Retinal pigment epithelial cell (primary cell): ENCODE measurements around the gene IP6K3.

ENCODE experiments used
- DNase-seq: peaks from one replicate; pipeline ENCODE4 v3.0.0-alpha.2; 2010; ENCODE audit warnings: low read depth
- H3K4me3 ChIP-seq: 2 replicates; pipeline ENCODE4 v1.5.1; 2011; ENCODE audit warnings: mild to moderate bottlenecking, low read length, control low read depth, moderate library complexity
- TF ChIP-seq, protein P1 (sequence below): conservative IDR thresholded peaks from 2 replicates; pipeline ENCODE4 v1.5.1; 2011; ENCODE audit warnings: low read depth, low read length, control low read depth, inconsistent platforms

The IP6K3 gene

GRCh38 chr6:33772082-33772830, 25.6 kb upstream of the IP6K3 start:
- TF ChIP-seq, protein P1, sequence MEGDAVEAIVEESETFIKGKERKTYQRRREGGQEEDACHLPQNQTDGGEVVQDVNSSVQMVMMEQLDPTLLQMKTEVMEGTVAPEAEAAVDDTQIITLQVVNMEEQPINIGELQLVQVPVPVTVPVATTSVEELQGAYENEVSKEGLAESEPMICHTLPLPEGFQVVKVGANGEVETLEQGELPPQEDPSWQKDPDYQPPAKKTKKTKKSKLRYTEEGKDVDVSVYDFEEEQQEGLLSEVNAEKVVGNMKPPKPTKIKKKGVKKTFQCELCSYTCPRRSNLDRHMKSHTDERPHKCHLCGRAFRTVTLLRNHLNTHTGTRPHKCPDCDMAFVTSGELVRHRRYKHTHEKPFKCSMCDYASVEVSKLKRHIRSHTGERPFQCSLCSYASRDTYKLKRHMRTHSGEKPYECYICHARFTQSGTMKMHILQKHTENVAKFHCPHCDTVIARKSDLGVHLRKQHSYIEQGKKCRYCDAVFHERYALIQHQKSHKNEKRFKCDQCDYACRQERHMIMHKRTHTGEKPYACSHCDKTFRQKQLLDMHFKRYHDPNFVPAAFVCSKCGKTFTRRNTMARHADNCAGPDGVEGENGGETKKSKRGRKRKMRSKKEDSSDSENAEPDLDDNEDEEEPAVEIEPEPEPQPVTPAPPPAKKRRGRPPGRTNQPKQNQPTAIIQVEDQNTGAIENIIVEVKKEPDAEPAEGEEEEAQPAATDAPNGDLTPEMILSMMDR: no peak
- no peak for DNase-seq
- H3K4me3 ChIP-seq: no peak overlapping the region

GRCh38 chr6:33771146-33772081, 24.7 kb upstream of the IP6K3 start:
- TF ChIP-seq, protein P1: peak; percentile 78
- no peak for DNase-seq
- no peak overlapping the region for H3K4me3 ChIP-seq

DNA sequence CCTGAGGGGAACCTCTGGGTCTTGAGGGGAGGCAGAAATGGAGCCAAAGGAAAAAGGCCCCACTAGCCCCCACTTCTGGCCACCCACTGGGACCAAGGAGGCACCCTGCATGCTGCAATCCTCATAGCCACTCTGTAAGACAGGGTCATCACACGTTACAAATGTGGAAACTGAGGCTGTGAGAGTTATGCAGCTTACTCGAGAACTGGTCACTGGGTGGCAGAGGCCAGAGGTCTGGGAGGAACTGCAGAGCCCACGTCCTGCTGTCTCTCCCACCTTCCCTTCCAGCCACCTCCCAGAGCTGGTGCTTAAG, 24.1 kb upstream of the IP6K3 start:
- TF ChIP-seq, protein P1: no peak
- no peak for DNase-seq
- no peak overlapping the region for H3K4me3 ChIP-seq

- TF ChIP-seq, protein P1: no peak
- DNase-seq: no peak
- no peak overlapping the region for H3K4me3 ChIP-seq
Measured at GRCh38 chr6:33770124-33770832, 23.6 kb upstream of the IP6K3 start.

DNA sequence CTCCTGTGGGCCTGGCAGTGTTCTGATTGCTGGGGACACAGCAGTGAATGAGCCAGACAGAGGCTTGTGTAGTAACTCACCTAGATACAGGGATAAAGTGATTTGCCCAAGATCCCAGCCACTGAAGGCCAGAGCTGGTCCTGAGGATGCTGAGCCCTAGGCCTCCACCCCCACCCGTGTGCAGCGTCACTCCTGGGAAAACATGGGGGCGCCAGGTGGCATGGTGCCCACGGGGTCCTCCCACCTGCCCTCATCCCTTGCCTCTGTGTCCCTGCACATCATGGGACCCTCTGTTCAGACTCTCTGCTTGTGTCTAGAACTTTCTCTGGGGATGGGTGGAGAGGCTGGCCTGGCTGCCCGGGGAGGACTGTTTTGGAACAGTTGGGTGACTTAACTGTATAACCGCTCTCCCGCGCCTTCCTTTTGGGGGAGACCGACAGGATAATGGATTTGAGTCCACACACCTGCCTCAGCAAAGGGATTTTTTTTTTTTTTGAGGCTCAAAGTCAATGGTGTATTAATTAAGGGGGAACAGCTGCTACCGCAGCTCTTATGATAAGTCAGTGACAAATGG, 22.6 kb upstream of the IP6K3 start:
- DNase-seq: no peak
- TF ChIP-seq, protein P1: no peak
- no peak overlapping the region for H3K4me3 ChIP-seq

DNA sequence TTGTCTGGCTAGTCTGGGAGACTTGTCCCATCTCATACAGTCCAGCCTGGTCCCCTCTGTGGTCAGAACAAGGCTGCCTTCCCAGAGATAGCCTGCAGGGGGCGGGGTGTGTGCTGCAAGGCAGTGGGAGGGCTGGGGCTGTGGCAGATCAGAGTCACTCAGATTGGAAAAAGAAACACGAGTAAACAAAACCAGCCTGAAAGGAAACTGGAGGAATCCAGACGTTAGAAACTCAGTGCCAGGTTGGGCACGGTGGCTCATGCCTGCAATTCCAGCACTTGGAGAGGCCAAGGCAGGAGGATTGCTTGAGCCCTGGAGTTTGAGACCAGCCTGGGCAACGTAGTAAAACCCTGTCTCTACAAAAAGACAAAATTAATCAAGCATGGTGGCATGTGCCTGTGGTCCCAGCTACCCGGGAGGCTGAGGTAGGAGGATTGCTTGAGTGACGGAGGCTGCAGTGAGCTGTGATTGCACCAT, 22.0 kb upstream of the IP6K3 start:
- H3K4me3 ChIP-seq: no peak overlapping the region
- TF ChIP-seq, protein P1: peak; percentile 92
- no peak for DNase-seq
